NCI-H69 (cell line): ENCODE results near the gene IFIT2.
"Not testable (repeated sequence)": the region's sequence is repeated elsewhere in the genome, so short reads cannot be mapped to it uniquely, and the experiment has no call there.

ENCODE experiments used
- DNase-seq: peaks from one replicate; lab custom pipeline; 2025; lab: John Stamatoyannopoulos, UW

The IFIT2 gene

DNA sequence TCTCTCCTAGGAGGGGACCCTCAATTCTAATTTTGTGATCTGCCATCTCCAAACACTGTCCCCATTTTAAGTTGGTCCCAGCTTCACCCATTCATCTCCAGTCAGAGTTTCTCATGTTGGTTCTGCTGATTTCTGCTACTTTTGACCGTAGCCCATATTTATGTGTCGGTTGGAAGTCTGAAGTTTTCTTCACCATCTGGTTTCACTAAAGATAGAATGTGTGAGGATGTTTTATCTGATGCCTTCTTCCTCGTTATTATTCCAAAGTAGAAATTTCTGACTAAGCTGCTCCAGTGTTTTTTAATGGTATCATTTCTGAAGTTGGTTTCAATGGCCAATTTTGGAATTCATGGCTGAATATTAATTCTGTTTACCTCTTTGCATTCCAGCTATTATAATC, 21.3 kb upstream of the IFIT2 start:
- DNase-seq = no peak

DNA sequence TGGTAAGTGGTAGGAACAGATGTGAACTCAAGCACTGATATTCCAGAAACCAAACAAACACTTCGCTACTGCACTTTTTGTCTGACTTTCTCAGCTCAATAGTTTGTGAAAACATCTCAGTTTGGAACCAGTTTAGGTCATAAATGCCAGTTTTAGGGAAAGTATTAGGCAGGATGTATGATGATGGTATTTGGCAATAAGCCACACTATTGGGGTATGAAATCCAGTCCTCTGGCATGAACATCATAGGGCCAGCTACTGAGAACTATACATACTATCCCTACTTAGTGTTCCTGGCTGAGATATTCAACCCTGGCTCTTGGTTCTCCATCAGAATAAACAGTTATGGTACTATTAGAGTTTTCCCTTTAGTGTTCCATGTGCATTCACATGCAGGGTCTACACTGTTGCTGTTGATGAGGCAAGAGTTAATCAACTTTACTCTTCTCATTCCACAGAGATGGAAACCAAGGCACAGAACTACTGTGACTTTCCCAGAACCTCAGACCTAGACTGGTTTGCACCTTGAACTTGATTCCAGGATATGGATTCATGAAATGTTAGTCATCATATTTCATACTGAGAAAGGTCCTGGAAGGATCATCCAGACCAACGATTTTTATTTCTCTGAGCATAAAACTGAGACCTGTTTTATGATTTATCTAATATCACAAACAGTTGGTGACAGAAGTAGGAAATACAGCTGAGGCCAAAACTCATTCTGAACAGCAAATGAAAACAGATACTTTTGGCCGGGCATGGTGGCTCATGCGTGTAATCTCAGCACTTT, 20.0 kb upstream of the IFIT2 start:
- DNase-seq = no peak

DNA sequence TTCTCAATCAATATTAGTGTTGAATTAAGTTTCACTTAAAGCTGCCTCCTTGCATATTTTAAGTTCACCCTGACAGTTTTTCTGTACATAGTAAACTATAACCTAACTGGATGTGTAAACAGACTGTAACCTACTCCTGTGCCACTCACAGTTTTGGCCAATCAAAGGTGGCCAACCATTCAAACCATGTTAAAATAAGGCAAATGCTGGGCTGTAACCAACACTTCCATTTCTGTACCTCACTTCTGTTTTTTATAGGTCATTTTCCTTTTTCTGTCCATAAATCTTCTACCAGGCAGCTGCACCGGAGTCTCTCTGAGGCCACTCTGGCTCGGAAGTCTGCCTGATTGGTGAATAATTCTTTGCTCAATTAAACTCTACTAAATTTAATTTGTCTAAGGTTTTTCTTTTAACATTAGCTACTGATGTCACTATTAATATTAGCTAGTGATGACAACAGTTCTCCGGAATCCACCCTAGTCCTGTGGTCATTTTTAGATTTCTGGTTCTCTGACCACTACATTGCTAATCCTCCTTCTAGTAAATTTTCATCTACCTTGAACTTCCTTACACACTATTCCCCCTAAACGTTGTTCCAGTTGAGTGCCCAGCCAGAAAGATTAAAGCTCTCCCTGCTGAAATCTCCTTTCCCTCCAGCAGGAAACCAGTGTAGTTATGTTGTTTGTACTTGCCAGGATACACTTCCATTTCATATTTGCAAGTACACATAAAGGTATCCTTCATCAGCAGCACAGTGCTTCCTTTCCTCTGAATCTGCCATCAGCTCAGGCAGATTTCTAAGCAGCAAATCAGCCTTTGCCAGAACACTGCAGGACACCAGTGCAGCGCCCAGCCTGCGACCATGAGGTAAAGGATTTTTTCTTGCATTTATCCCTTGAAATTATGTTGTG, 18.6 kb upstream of the IFIT2 start:
- DNase-seq = peak; percentile 27

DNA sequence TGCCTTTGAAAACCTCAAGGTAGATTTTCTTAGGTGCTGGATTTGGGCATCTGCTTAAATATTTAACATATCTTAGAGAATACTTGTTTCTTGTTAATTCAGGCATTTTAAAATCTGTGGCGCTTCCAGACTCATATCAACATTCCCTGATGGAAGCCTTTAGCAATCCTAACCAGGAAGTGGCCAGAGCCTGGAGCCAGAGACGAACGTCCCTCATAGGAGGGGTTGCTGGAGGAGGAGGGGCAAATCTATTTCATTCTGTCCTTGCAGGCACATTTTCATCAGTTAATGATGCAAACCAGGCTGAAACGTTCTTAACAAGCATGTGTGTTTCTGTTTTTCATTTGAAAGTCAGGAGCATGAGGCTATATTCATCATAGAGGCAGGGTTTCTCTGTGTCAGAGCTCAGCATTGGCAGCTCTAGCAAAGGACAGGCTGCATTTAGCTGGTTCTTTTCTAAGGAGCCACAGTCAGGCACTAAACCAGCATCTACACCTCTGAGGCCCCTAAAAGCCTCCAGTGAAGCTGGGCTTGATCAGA, 17.8 kb upstream of the IFIT2 start:
- DNase-seq = peak; percentile 35

DNA sequence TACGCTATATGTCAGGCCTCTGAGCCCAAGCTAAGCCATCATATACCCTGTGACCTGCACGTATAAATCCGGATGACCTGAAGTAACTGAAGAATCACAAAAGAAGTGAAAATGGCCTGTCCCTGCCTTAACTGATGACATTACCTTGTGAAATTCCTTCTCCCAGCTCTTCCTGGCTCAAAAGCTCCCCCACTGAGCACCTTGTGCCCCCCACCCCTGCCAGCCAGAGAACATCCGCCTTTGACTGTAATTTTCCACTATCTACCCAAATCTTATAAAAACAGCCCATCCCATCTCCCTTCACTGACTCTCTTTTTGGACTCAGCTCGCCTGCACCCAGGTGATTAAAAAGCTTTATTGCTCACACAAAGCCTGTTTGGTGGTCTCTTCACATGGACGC, 17.1 kb upstream of the IFIT2 start:
- DNase-seq = not testable (repeated sequence)

DNA sequence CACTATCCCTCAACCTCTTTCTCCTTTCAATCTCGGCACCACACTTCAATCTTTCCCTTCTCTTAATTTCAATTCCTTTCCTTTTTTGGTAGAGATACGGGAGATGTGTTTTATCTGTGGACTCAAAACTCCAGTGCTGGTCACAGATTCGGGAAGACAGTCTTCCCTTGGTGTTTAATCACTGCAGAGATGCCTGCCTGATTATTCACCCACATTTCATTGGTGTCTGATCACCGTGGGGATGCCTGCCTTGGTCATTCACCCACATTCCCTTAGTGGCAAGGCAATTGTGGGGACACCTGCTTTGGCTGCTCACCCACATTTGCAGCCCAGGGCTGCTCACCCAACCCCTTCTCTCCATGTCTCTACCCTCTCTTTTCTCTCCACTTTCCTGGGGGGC, 16.5 kb upstream of the IFIT2 start:
- DNase-seq = not testable (repeated sequence)

DNA sequence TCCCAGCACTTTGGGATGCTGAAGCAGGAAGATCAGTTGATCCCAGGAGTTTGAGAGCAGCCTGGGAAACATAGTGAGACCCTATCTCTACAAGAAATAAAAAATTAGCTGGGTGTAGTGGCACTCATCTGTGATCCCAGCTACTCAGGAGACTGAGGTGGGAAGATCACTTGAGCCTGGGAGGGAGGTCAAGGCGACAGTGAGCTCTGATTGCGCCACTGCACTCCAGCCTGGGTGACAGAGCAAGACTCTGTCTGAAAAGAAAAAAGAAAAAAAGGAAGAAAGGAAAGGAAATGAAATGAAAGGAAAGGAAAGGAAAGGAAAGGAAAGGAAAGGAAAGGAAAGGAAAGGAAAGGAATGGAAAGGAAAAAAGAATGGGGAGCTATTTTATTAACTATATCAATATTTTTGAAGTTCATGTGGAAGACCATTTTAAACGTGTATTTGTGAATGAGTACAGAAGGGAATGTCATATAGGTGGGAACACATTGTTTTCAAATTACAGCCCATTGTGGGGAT, 7.1 kb upstream of the IFIT2 start:
- no peak for DNase-seq

DNA sequence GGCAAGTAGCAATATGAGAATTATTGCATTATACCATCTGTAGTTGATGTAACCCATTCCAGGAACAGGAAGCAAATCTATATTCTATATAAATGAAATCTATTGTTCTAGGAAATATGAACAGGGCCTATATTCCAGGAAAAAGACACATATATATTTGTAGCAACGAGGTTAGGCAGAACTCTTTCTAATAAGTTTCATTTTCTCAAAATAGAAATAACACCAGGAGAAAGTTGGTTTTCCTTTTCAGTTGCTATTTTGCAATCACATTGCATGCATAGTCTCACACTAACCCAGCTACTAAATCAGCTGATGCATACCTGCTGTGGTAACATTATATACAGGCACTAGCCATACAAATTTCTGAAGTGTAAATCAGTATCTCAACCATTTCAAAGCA, 6.2 kb upstream of the IFIT2 start:
- no peak for DNase-seq

DNA sequence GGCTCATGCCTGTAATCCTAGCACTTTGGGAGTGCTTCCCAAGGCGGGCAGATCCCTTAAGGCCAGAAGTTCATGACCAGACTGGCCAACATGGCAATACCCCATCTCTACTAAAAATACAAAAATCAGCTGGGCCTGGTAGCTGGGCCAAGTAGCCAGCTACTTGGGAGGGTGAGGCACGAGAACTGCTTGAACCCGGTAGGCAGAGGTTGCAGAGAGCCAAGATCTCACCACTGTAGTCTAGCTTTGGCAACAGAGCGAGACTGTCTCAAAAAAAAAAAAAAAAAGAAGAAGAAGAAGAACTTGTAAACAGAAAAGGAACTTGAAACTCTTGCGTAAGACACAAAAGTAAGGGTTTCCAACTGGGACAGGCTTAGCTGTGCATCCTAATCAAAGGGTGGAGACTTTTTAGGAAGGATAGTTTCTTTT, 5.6 kb upstream of the IFIT2 start:
- DNase-seq = no peak

DNA sequence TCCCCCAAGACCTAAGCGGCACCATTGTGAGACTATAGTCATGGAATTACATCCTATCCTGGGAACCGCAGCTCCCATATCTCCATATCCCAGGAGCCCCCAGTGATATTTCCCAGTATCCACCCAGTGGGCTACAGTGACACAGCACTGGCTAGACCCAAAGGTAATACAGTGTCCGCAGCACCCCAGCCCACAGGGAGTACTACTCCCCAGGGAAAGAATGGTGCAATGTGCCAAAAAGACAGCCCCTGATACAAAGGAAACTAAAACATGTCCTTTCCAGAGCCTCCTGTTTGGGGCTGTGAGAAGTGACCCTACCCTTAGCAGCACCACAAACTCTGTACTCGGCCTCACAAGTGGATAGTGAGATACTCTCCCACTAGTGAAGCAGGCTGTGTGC, 4.5 kb upstream of the IFIT2 start:
- DNase-seq = no peak

DNA sequence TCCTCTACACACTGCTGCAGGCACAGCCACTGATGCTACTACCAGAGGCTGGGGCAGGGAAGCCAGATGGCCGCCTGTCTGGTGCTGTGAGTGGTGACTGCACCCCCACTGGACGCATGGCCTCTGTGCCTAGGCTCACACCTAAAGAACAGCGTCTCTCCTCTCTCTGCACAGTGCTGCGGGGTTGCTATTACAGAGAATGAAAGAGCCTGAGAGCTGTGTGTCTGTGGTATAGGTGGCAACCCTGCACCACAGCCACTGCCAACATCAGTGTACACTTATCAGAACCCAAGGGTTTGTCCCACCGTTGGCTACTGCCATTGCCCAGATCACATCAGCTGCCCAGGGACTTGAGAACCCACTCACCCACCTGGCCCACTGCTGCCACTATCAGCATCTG, 4.1 kb upstream of the IFIT2 start:
- DNase-seq = no peak

DNA sequence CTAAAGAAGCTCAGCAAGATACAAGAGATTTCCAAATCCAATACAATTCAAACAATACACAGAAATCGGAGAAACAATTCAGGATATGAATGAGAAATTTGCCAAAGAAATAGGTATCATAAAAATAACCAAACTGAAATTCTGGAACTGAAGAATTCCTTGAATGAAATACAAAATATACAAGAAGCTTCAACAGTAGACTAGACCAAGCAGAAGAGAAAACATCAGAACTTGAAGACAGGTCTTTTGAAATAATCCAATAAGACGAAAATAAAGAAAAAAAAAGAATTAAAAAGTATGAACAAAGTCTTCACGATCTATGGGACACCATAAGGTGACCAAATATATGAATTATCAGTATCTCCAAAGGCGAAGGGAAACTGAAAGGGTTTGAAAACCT, 2.8 kb upstream of the IFIT2 start:
- no peak for DNase-seq

DNA sequence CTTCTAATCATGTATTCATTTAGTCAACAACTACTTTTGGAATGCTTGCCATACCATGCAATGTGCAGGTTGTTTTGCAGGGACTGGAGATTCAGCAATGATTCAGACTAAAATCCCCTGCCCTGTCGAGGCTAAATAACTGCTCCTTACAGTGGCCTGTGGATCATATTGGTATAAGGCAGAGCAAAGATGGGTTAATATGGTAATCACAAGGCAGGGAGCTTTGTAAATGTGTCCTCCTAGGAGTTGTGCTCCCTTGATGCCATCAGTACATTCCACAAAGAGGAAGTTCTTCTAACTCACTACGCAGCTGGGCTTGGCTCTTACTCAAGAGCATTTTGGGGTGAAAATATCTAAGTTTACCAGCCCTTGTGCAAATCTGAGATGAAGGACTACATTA, 614 bp upstream of the IFIT2 start:
- DNase-seq = no peak

DNA sequence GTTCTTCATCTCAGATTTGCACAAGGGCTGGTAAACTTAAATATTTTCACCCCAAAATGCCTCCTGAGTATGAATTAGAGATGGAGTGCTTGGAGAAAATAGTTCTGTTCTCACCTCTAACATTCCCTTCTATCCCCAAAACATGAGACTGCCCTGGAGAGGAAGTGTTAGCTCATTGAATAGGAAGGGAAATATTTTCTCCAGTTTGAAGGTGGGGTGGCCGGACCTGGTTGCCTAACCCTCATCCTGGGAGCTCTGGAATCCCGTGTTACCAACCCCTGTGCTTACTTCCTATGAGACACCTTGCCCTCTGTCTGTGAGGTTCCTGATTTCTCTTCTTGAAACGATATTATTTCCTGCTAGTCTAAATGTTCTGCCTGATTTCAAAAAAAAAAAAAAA, 779 bp downstream of the IFIT2 start:
- DNase-seq = no peak

DNA sequence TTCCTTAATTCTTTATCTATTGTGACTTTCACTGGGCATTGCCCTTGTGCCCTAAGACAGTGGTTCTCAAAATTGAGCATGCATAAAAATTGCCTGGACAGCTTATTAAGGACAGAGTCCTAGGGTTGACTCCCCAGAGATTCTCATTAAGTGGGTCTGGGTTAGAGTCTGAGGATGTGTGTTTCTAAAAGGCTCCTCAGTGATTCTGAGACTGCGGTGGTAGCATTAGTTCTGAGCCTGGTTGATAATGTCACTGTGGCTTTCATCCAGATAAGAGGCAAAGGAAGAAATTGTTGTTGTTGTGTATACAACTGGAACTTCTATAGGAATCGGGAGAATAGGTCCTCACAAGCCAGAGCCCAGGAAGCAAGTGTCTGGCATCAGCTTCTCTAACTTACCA, 1.3 kb downstream of the IFIT2 start:
- no peak for DNase-seq

DNA sequence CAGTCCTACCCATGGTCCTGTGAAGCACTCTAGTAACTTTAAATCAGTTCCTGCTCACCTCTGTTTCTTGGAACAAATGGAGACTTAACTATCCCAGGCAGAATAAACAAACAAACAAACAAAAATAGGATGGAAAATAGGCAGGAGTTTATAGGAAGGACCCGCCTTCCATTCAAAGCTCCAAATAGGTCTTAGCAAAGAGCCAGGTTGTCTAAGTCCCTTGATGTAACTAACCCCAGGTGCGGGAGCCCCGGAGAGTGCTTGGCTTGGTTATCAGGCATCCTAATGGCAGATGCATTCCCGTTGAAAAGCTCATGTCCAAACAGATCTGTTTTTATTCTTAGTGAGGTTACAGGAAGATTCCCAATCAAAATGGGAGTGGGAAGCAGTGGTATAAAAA, 2.2 kb downstream of the IFIT2 start:
- no peak for DNase-seq

DNA sequence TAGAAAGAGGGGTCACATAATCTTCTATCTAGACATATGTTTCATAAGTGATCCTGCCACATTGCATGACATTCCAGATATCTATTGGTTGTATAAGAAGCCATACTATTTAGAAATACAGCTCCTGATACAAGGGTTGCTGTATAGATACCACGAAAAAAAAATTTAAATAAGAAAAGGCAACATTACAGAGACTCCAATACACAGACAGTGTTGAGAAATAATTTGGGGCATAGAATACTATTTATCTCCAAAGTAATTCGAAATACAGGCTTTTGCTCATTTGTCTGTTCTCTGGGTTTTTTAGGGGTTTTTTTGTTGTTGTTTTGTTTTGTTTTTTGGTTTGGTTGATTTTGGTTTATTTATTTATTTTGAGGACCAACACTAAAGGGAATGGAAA, 2.6 kb downstream of the IFIT2 start:
- DNase-seq = no peak

DNA sequence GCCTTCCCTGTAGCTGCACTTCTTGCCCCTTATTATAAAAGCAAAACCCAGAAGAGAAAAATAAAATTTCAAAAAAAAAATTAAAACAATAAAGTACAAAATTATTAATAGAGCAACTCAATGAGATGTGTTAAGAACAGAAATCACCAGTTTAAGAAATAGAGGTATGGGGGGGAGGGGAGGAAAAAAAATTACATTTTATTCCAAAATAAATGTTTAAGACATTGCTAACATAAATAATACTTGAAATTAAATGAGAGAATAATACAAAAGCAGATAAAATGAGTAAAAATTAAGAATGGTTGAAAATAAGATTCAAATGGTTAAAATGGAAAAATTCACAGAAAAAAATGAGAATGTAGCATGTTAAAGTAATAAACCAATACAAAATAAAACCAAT, 3.1 kb downstream of the IFIT2 start:
- no peak for DNase-seq

DNA sequence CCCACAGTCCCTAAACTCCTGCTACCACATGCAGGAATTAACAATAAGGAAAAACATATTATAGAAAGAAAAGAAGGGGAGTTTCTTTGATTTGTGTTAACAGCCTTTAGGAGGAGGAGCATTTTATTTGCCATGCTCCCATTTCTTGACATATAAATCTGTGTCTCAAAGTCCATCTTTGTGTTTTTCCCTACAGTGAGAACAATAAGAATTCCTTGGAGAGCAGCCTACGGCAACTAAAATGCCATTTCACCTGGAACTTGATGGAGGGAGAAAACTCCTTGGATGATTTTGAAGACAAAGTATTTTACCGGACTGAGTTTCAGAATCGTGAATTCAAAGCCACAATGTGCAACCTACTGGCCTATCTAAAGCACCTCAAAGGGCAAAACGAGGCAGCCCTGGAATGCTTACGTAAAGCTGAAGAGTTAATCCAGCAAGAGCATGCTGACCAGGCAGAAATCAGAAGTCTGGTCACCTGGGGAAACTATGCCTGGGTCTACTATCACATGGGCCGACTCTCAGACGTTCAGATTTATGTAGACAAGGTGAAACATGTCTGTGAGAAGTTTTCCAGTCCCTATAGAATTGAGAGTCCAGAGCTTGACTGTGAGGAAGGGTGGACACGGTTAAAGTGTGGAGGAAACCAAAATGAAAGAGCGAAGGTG, 4.1 kb downstream of the IFIT2 start:
- DNase-seq = no peak

DNA sequence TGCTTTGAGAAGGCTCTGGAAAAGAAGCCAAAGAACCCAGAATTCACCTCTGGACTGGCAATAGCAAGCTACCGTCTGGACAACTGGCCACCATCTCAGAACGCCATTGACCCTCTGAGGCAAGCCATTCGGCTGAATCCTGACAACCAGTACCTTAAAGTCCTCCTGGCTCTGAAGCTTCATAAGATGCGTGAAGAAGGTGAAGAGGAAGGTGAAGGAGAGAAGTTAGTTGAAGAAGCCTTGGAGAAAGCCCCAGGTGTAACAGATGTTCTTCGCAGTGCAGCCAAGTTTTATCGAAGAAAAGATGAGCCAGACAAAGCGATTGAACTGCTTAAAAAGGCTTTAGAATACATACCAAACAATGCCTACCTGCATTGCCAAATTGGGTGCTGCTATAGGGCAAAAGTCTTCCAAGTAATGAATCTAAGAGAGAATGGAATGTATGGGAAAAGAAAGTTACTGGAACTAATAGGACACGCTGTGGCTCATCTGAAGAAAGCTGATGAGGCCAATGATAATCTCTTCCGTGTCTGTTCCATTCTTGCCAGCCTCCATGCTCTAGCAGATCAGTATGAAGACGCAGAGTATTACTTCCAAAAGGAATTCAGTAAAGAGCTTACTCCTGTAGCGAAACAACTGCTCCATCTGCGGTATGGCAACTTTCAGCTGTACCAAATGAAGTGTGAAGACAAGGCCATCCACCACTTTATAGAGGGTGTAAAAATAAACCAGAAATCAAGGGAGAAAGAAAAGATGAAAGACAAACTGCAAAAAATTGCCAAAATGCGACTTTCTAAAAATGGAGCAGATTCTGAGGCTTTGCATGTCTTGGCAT, 4.8 kb downstream of the IFIT2 start:
- no peak for DNase-seq

DNA sequence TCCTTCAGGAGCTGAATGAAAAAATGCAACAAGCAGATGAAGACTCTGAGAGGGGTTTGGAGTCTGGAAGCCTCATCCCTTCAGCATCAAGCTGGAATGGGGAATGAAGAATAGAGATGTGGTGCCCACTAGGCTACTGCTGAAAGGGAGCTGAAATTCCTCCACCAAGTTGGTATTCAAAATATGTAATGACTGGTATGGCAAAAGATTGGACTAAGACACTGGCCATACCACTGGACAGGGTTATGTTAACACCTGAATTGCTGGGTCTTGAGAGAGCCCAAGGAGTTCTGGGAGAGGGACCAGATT, 5.4 kb downstream of the IFIT2 start:
- DNase-seq = no peak

DNA sequence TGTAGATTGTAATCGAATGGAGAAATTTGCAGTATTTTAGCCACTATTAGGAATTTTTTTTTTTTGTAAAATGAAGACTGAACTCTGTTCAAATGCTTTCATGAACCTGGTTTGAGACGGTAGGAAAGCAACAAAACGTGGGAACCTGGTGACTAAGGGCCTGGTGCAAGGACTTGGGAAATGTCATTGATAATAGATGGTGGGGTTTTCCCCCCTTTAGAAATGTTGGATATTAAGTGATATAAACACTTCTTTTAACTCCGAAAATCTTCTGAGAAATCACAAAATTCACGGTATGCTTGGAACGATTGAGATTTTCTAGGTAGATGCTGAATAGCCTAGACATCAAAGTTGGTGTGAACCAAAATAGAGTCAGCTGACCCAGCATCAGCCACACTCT, 6.4 kb downstream of the IFIT2 start:
- no peak for DNase-seq
